Nephron (organoid): ENCODE data around the gene IDH3G.

Experiments
- H3K27ac Mint-ChIP-seq, 3 experiments: 2 replicates each; pipeline ENCODE4 v1.8.0; 2020; ENCODE audit warnings: mixed read lengths in 3 of 3, mild to moderate bottlenecking in 2 of 3, moderate library complexity in 1 of 3
- H3K27me3 Mint-ChIP-seq: 2 replicates; pipeline ENCODE4 v1.8.0; 2021; ENCODE audit warnings: low read depth, mild to moderate bottlenecking, moderate library complexity, mixed read lengths
- H3K36me3 Mint-ChIP-seq: 2 replicates; pipeline ENCODE4 v1.8.0; 2020; ENCODE audit warnings: low read depth, mixed read lengths
- H3K4me1 Mint-ChIP-seq: 2 replicates; pipeline ENCODE4 v1.8.0; 2020; ENCODE audit warnings: mixed read lengths
- H3K4me3 Mint-ChIP-seq, 3 experiments: 2 replicates each; pipeline ENCODE4 v1.8.0; 2020; ENCODE audit warnings: mild to moderate bottlenecking in 3 of 3, mixed read lengths in 3 of 3, moderate library complexity in 2 of 3
- H3K9me3 Mint-ChIP-seq: 2 replicates; pipeline ENCODE4 v1.8.0; 2020; ENCODE audit warnings: mixed read lengths
- TF ChIP-seq, protein P1 (sequence below), 3 experiments: fragments of 200-600 bp; sonication (generic); IDR thresholded peaks; one replicate each; pipeline ENCODE4 v1.5.0; 2021; ENCODE audit warnings: antibody characterized with exemption in 3 of 3; ENCODE audit not compliant: unreplicated experiment in 3 of 3

The IDH3G gene

DNA sequence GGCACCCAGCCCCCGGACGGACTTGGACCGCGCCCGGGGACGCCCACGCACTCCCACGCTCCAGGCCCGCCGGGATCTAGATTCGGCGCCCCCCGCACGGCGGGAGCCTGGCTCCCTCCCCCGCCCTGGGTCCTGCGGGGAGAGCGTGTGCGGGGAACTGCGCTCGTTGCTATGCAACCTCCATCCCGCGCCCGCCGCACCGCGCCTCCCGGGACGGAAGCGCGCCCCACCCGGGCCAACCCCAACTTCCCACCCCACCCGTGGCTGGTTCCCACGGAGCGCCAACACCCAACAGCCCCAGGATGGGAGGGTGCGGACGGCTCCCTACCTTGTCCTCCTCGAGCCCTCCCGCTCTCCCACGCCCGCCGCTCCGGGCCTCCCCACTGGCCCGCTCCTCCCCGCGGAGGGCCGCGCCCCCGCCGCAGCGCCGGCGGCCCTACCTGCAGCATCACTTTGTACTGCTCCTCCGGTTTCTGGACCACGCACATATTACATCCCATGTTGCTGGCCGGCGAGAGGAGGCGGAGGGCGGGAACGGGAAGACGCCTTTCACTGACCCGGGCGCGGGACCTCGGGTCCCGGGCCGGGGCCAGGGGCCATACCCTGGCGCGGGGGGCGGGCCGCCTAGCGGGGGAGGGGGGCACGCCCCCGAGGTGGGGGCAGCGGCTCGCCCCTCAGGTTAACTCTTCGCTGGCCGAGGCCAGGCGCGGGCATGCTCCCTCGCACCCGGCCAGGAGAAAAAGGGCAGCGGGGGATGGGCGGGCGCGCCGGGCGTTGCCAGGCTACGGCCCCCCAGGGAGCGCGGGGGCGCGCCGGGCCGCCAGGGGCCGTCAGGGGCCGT is 35.8 kb upstream of the IDH3G start, which contains the start of gene PDZD4:
PDZD4 (minus strand) TSS at position 746 of the 841 bp plus-strand sequence; CDS start at position 500, 246 bp downstream.
- peaks cover 7% of the 10 kb centered on the region for H3K36me3 Mint-ChIP-seq
- no peak within 1 kb of the TSS for H3K27ac Mint-ChIP-seq
- H3K4me1 Mint-ChIP-seq, result no peaks in the 10 kb centered on the region
- peaks cover 22% of the 10 kb centered on the region for H3K9me3 Mint-ChIP-seq
- peak within 1 kb of the TSS; percentile 76 to 80 (median 77) for H3K4me3 Mint-ChIP-seq
- TF ChIP-seq, protein P1, sequence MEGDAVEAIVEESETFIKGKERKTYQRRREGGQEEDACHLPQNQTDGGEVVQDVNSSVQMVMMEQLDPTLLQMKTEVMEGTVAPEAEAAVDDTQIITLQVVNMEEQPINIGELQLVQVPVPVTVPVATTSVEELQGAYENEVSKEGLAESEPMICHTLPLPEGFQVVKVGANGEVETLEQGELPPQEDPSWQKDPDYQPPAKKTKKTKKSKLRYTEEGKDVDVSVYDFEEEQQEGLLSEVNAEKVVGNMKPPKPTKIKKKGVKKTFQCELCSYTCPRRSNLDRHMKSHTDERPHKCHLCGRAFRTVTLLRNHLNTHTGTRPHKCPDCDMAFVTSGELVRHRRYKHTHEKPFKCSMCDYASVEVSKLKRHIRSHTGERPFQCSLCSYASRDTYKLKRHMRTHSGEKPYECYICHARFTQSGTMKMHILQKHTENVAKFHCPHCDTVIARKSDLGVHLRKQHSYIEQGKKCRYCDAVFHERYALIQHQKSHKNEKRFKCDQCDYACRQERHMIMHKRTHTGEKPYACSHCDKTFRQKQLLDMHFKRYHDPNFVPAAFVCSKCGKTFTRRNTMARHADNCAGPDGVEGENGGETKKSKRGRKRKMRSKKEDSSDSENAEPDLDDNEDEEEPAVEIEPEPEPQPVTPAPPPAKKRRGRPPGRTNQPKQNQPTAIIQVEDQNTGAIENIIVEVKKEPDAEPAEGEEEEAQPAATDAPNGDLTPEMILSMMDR (IDR thresholded peaks at IDR 0.05; ENCODE audit: unreplicated experiment in 3 of 3), result no peak
- peaks cover 53% of the 10 kb centered on the region for H3K27me3 Mint-ChIP-seq

DNA sequence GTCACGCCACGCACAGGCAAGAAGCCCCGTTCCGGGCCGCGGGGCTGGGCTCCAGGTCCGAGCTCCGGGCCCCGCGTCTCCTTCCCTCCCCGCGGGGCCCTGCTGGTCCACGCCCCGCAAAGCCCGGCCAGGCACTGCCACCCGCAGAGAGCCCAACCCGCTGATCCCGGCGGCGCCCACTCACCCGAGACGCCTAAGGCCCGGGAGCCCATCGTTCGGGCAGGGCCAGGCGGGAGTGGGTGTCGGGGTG is 35.3 kb upstream of the IDH3G start:
- TF ChIP-seq, protein P1 (IDR thresholded peaks at IDR 0.05; ENCODE audit: unreplicated experiment in 3 of 3), result no peak
- H3K27ac Mint-ChIP-seq, result no peak overlapping the region
- peak overlapping the region; percentile 67 to 80 (median 77) for H3K4me3 Mint-ChIP-seq
- H3K4me1 Mint-ChIP-seq, result no peaks in the 10 kb centered on the region
- peaks cover 50% of the 10 kb centered on the region for H3K27me3 Mint-ChIP-seq
- peaks cover 19% of the 10 kb centered on the region for H3K9me3 Mint-ChIP-seq
- peaks cover 7% of the 10 kb centered on the region for H3K36me3 Mint-ChIP-seq

DNA sequence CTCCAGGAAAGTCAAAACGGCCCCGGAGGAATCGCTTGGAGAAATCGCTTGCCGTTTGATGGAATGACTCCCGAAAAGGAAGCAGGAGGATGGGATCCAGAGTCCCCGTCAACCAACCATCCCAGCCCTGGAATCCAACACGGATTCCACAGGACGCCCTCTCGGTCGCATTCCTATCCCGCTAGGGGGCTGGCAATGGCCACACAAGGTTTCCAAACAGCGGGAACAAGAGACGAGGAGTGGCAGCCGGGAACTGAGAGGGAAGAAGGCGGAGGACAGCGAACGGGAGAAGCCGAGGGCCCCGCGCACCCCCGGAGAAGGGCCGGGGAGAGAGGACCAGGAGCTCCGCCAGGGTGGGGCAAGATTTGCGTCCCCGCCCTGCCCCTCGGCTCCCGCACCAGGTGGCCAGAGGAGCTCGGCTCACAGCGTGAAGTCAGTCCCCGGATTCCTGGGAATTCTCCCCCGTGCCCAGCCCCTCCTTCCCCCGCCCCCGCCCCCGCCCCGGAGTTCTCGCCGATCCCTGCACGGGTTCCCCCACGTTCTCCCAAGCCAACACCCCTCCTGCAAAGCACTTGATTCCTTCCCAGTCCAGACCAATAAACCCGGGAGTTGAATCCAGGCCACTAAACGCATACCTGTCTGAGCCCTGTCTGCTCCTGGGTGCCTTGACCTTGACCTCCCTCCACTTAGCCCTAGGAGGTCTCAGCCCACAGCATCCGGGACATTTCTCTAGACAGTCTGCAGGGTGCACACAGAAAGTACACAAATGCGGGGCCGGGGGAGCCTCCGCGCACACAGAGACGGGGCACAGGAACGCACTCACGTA is 34.8 kb upstream of the IDH3G start:
- Mint-ChIP-seq H3K9me3 (peaks cover 19% of the 10 kb centered on the region), H3K4me3 (peak overlapping the region; percentile 77 to 81 (median 79)), H3K4me1 (no peaks in the 10 kb centered on the region), H3K27ac (no peak overlapping the region), H3K27me3 (peaks cover 50% of the 10 kb centered on the region), H3K36me3 (peaks cover 7% of the 10 kb centered on the region)
- TF ChIP-seq, protein P1 (IDR thresholded peaks at IDR 0.05; ENCODE audit: unreplicated experiment in 3 of 3), result no peak

DNA sequence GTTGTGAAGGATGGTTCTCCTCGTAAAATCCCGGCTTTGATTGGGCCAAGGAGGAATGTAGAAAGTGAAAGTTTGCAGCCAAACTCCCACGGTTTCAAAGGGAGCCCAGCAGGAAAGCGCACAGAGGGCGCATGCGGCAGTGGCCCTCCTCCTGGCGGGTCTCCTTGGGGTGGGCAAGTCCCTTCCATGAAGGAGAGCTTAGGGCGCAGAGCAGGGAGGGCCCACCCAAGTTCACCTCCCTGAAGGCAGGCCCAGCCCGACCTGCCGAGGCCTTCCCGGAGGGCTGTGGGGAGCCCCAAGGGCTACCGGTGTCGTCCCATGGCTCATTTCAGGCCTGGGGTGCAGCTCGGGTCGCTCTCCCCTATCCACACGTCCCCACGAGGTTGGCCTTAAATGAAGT is 34.1 kb upstream of the IDH3G start:
- peaks cover 55% of the 10 kb centered on the region for H3K27me3 Mint-ChIP-seq
- TF ChIP-seq, protein P1 (IDR thresholded peaks at IDR 0.05; ENCODE audit: unreplicated experiment in 3 of 3), result no peak
- H3K27ac Mint-ChIP-seq, result no peak overlapping the region
- peaks cover 7% of the 10 kb centered on the region for H3K36me3 Mint-ChIP-seq
- H3K9me3 Mint-ChIP-seq, result peaks cover 19% of the 10 kb centered on the region
- H3K4me1 Mint-ChIP-seq, result no peaks in the 10 kb centered on the region
- H3K4me3 Mint-ChIP-seq, result peak overlapping the region; percentile 77 to 81 (median 79)

DNA sequence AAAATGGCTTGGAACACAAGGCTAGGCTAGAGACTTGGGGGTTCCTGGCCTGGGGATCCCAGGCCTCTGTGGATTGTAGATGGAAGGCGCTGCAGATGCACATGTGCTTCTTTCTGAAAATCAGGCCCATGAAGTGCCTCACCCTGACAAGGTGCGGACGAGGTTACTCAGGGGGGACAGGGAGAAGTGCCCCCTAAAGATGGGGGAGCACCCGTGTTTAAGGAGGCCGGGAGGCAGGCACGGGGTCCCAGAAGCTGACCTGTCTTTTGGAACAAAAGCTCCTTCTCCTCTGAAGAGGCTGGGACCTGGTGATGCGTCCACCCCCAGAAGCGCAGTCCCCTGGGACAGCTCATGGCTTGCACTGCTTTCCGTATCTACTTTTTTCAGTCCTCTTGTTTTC is 33.7 kb upstream of the IDH3G start:
- H3K9me3 Mint-ChIP-seq, result peaks cover 15% of the 10 kb centered on the region
- no peaks in the 10 kb centered on the region for H3K4me1 Mint-ChIP-seq
- TF ChIP-seq, protein P1 (IDR thresholded peaks at IDR 0.05; ENCODE audit: unreplicated experiment in 3 of 3), result no peak
- no peak overlapping the region for H3K27ac Mint-ChIP-seq
- H3K27me3 Mint-ChIP-seq, result peaks cover 51% of the 10 kb centered on the region
- peaks cover 7% of the 10 kb centered on the region for H3K36me3 Mint-ChIP-seq
- H3K4me3 Mint-ChIP-seq, result peak overlapping the region; percentile 20 to 71 (median 63)
